LNCAP (cell line): Measurements from ENCODE around the gene LONP1.

Experiments used
- TF ChIP-seq, protein P1 (sequence below): fragments of 450-650 bp; IDR thresholded peaks from 2 replicates; pipeline ENCODE4 v1.5.1; 2017; ENCODE audit warnings: mild to moderate bottlenecking

Gene LONP1

GRCh38 chr19:5684694-5685430, 35.1 kb downstream of the LONP1 start:
- TF ChIP-seq, protein P1, sequence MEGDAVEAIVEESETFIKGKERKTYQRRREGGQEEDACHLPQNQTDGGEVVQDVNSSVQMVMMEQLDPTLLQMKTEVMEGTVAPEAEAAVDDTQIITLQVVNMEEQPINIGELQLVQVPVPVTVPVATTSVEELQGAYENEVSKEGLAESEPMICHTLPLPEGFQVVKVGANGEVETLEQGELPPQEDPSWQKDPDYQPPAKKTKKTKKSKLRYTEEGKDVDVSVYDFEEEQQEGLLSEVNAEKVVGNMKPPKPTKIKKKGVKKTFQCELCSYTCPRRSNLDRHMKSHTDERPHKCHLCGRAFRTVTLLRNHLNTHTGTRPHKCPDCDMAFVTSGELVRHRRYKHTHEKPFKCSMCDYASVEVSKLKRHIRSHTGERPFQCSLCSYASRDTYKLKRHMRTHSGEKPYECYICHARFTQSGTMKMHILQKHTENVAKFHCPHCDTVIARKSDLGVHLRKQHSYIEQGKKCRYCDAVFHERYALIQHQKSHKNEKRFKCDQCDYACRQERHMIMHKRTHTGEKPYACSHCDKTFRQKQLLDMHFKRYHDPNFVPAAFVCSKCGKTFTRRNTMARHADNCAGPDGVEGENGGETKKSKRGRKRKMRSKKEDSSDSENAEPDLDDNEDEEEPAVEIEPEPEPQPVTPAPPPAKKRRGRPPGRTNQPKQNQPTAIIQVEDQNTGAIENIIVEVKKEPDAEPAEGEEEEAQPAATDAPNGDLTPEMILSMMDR: no peak

DNA sequence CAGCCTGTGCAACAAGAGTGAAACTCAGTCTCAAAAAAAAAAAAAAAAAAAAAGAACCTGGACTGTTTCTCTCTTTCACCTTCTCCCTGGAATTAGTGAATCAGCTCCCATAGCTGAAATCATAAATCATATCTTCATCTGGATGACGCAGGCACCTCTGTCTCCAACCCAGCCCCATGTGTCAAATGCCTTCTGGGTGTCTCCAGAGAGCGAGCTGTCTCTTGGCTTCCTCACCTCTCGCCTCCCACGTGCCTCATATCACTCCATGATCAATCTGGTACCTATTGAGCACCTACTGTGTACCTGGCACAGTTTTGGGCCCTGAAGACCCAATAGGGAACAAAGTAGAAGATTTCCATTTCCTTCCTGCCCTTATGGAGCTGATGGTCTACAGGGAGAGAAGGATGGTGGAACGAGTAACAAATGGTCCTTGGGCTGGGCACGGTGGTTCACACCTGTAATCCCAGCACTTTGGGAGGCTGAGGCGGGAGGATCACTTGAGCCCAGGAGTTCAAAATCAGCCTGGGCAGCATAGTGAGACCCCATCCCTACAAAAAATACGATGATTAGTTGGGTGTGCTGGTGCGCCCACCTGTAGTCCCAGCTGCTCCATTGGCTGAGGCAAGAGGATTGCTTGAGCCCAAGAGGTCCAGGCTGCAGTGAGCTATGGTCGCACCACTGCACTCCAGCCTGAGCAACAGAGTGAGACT, 36.6 kb downstream of the LONP1 start:
- TF ChIP-seq, protein P1: no peak

DNA sequence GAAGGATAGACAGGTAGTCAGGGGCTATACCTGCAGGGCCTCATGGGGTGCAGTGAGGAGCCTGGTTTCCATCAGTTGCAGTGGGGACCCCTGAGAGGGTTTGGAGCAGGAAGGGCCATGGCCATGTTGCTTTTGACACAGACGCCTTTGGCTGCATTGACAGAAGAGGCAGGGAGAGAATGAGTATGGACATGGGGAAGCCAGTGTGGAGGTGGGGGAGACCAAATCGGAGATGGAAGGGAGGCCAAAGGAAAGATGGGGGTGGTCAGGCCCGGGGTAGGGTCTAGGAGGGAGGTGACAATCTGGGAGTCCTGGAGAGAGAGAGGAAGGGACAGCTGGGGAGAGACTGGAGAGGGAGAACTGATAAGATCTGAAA, 37.9 kb downstream of the LONP1 start:
- TF ChIP-seq, protein P1: no peak

DNA sequence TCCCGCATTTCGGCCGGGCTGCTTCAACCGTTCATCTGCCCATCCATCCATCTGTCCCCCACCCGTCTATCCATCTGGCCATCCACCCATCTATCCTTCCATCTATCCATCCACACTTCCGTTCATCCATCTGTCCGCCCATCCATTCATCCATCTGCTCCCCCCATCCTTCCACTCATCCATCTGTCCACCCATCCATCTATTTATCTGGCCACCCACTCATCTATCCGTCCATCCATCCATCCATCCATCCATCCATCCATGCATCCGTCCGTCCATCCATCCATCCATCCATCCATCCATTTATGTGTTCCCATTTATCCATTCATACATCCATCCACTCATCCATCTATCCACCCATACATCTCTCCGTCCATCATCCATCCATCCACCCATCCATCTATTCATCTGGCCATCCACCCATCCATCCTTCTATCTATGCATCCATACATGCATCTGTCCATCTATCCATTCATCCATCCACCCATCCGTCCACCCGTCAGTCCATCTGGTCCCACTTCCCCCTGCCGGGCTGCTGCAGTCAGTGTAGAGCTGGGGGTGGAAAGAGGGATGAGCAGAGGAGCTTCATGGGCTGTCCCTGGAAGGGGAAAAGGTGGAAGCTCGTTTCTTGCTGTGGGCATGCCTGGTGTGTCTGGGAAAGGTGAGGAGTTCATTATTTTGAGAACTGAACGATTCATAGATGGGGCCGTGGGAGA, 38.4 kb downstream of the LONP1 start:
- TF ChIP-seq, protein P1: no peak

DNA sequence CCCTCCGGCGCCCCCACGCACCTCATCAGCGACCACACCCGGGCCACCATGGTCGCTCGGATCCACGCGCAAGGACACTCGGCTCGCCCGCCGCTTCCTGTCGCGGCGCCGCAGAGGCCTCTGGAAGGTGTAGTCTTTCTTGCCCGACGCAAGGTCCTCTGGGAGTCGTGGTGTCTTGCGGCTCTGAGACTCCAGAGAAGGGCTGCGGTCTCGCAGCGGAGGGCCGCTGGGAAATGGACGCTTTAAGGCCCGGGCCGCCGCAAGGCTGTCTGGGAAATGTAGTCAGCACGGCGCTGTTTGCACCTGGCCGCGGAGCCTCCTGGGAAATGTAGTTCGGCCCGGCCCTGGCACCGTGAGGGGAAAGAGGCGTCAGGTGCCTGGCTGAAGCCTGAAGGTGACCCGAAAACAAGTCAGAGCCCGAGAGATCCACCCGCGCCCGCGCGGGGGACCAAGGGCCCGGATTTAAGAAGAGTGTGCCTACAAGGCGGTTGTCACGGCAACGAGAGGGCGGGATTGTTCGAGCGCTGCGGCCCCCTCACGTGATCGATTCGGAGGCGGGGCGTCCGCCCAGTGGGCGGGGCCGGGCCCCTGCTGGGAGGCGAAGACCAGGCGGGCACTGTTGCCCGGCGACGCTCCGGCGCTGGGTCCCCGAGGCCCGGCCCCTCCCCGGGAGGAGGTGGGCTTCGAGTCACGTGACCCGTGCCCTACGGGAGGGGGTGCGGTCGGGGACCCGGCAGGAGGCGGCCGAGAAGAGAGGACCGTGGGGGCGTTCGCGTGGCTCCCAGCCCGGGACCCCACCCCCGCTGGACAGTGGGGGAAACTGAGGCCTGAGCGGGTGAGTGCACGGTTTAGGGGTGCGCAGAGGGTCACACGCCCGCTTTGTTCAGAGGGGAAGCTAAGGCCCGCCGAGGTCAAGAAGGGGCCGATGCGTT, 39.2 kb downstream of the LONP1 start, which contains the start of the genes HSD11B1L and MICOS13:
TSS of gene HSD11B1L (plus strand) at position 591 of the 932 bp plus-strand sequence. CDS start 3,806 bp downstream, outside the sequence.
TSS of gene MICOS13 (minus strand) at position 80 of the 932 bp plus-strand sequence. CDS start at position 50, 30 bp downstream.
- TF ChIP-seq, protein P1: no peak

DNA sequence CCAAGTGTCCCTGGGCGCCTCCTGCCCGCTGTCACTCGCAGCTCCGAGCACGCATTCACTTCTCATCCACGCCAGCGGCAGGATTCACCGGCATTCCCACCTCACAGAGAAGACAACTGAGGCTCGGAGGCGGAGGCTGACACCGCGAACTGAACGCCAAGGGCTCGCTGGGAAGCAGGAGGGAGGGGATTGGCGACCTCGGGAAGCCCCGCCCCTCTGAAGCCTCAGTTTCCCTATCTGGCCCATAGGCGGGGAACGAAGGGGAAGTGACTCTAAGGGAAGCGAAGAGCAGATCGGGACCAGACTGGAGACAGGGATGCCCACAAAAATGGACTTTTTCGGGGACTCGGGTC, 39.9 kb downstream of the LONP1 start:
- TF ChIP-seq, protein P1: no peak
